Activated naive CD4-positive, alpha-beta T cell treated with anti-CD3 and anti-CD28 coated beads, Interleukin-2, amount 10 ng/mL, durations not matched to agents 5 hours and 36 hours (primary cell): ENCODE measurements around the gene OR9Q2. TPM values are rescaled to one million over a fixed set of nuclear protein-coding genes. Genes with fewer than 3 reads are reported as not detected.

ENCODE experiments used
- total RNA-seq, 2 experiments: library from RNA; stranded (reverse); gene quantifications; one replicate each; pipeline ENCODE4 v1.2.3, GENCODE V29; 2021

Gene OR9Q2
- total RNA-seq = not detected

GRCh38 chr11:58188770-58189169 lies at the start of gene OR9Q2:
Gene OR9Q2 (plus strand): TSS chr11:58189070. CDS start chr11:58190491, 1,421 bp downstream.

GRCh38 chr11:58204042-58204441 lies 15.2 kb downstream of the OR9Q2 start, which contains the start of gene OR1S2:
Gene OR1S2 (minus strand): TSS chr11:58204142. CDS start chr11:58204142, 0 bp downstream.

GRCh38 chr11:58212420-58212819 lies 23.6 kb downstream of the OR9Q2 start, which contains the start of gene OR1S1:
Gene OR1S1 (plus strand): TSS chr11:58212720.

Other genes with a start within 250 kb of the OR9Q2 start
- gene OR9Q1, start 165.2 kb upstream of the OR9Q2 start, total RNA-seq = not detected
- not detected for gene OR6Q1, start 158.1 kb upstream of the OR9Q2 start, total RNA-seq
- gene OR9I1, start 63.5 kb upstream of the OR9Q2 start, total RNA-seq = not detected
- gene OR1S2, start 15.1 kb downstream of the OR9Q2 start, total RNA-seq = not detected
- not detected for gene OR1S1, start 23.6 kb downstream of the OR9Q2 start, total RNA-seq
- not detected for gene OR10Q1, start 39.8 kb downstream of the OR9Q2 start, total RNA-seq
- gene OR10W1, start 79.2 kb downstream of the OR9Q2 start, total RNA-seq = not detected
- not detected for gene OR5B17, start 170.0 kb downstream of the OR9Q2 start, total RNA-seq
- gene OR5B3, start 217.8 kb downstream of the OR9Q2 start, total RNA-seq = not detected
- gene OR5B2, start 239.1 kb downstream of the OR9Q2 start, total RNA-seq = not detected